ENCODE results near the gene TEDC1.
"Not testable (repeated sequence)": the region's sequence is repeated elsewhere in the genome, so short reads cannot be mapped to it uniquely, and the experiment has no call there.

TEDC1 gene

DNA sequence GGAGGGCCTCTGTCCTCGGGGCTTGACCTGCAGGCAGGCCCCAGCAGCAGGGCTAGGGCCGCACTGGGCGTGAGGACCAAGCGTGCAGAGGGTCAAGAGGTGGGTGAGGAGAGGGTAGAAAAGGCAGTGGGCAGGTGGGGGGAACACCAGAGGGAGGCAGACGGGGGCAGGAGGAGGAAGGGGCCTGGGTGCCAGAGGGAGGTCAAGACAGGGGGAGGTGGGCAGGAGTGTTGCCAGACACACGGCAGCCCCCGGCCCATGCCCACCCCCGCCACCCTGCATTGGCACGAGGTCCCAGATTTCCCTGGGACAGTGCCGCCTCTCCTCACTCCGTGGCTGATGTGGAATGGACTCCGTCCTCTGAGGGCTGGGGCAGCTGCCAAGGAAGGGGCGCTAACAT, 43.5 kb downstream of the TEDC1 start:
- no peak overlapping the region for H3K9ac ChIP-seq (ENCODE audit: low read depth in 1 of 2, low read length in 2 of 2)
- H3K27ac ChIP-seq (ENCODE audit: low read depth in 2 of 2, low read length in 2 of 2) = no peak overlapping the region
- peaks cover 0 to 4% of the 10 kb centered on the region in 2 donors for H3K4me1 ChIP-seq (ENCODE audit: control insufficient read depth in 2 of 2, insufficient read depth in 2 of 2, low read length in 2 of 2)
- H3K4me3 ChIP-seq (ENCODE audit: low read length in 2 of 2) = no peak overlapping the region
- H3K9me3 ChIP-seq (ENCODE audit: control insufficient read depth in 2 of 2, low read length in 2 of 2) = no peaks in the 10 kb centered on the region
- no peaks in the 10 kb centered on the region for H3K36me3 ChIP-seq (ENCODE audit: control insufficient read depth in 2 of 2, insufficient read depth in 2 of 2, low read length in 2 of 2)
- peaks cover 13 to 28% of the 10 kb centered on the region in 2 donors for H3K27me3 ChIP-seq (ENCODE audit: control insufficient read depth in 2 of 2, insufficient read depth in 2 of 2, low read length in 2 of 2)

DNA sequence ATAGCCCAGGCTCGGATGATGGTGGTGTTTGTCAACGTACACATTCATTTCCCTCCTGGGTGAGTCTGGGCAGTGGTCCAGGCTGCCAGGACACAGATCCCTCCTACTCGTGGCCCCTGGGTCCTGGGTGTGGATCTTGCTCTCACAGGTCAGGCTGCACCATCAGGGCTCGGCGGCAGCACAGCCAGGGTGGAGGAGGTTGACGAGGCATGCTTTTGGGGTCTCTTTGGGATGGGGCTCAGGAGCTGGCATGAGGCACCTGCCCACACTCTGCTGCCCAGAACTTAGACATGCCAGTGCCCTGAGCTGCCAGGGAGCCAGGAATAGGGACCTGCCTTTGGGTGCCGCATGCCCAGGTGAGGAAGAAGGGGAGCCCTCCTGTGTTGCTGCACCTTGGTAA, 45.0 kb downstream of the TEDC1 start:
- Histone ChIP-seq H3K4me1 (ENCODE audit: control insufficient read depth in 2 of 2, insufficient read depth in 2 of 2, low read length in 2 of 2) (peaks cover 0 to 2% of the 10 kb centered on the region in 2 donors), H3K27ac (ENCODE audit: low read depth in 2 of 2, low read length in 2 of 2) (no peak overlapping the region), H3K9ac (ENCODE audit: low read depth in 1 of 2, low read length in 2 of 2) (no peak overlapping the region), H3K27me3 (ENCODE audit: control insufficient read depth in 2 of 2, insufficient read depth in 2 of 2, low read length in 2 of 2) (peaks cover 13 to 22% of the 10 kb centered on the region in 2 donors), H3K4me3 (ENCODE audit: low read length in 2 of 2) (no peak overlapping the region), H3K36me3 (ENCODE audit: control insufficient read depth in 2 of 2, insufficient read depth in 2 of 2, low read length in 2 of 2) (no peaks in the 10 kb centered on the region), H3K9me3 (ENCODE audit: control insufficient read depth in 2 of 2, low read length in 2 of 2) (no peaks in the 10 kb centered on the region)

DNA sequence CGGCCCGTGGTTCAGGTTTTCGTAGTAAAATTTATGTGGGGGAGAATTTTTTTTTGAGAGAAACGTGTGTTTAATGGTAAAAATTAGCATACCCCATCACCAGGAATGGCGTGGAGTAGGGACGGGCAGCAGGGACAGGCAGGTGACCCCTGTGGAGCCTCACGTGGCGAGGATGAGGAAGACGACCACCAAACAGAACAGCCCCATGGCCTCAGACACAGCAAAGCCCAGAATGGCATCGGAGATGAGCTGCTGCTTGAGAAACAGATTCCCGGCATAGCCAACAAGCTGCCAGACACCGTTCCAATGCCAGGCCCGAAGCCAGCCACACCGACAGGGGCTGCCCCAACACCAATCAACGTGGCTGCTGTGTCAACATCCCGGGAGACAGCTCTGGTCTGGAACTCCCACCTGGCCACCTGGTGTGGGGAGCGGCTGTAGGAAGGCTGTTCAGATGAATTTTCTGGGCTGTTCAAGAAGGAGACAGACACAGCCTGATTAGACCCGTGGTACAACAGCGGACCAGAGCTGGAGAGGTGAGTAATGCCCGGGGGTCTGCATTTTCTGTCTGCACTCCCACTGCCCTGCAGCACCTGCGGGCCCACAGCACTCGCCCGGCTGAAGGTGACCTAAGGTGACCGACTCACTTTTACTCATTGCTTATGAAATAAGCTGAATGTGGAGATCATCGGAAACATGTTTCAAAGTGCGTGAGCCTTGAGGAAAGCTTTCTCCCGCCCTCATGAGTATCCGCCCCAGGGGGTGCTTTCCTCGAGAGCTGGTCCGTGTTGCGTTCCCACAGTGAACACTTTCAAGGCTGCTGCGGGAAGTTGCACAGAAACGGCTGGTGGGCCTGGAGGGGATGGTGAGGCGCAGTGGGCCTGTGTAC, 45.9 kb downstream of the TEDC1 start:
- no peak overlapping the region for H3K27ac ChIP-seq (ENCODE audit: low read depth in 2 of 2, low read length in 2 of 2)
- H3K9ac ChIP-seq (ENCODE audit: low read depth in 1 of 2, low read length in 2 of 2) = no peak overlapping the region
- no peaks in the 10 kb centered on the region for H3K36me3 ChIP-seq (ENCODE audit: control insufficient read depth in 2 of 2, insufficient read depth in 2 of 2, low read length in 2 of 2)
- peaks cover 0 to 2% of the 10 kb centered on the region in 2 donors for H3K4me1 ChIP-seq (ENCODE audit: control insufficient read depth in 2 of 2, insufficient read depth in 2 of 2, low read length in 2 of 2)
- peaks cover 13 to 22% of the 10 kb centered on the region in 2 donors for H3K27me3 ChIP-seq (ENCODE audit: control insufficient read depth in 2 of 2, insufficient read depth in 2 of 2, low read length in 2 of 2)
- no peak overlapping the region for H3K4me3 ChIP-seq (ENCODE audit: low read length in 2 of 2)
- H3K9me3 ChIP-seq (ENCODE audit: control insufficient read depth in 2 of 2, low read length in 2 of 2) = no peaks in the 10 kb centered on the region

DNA sequence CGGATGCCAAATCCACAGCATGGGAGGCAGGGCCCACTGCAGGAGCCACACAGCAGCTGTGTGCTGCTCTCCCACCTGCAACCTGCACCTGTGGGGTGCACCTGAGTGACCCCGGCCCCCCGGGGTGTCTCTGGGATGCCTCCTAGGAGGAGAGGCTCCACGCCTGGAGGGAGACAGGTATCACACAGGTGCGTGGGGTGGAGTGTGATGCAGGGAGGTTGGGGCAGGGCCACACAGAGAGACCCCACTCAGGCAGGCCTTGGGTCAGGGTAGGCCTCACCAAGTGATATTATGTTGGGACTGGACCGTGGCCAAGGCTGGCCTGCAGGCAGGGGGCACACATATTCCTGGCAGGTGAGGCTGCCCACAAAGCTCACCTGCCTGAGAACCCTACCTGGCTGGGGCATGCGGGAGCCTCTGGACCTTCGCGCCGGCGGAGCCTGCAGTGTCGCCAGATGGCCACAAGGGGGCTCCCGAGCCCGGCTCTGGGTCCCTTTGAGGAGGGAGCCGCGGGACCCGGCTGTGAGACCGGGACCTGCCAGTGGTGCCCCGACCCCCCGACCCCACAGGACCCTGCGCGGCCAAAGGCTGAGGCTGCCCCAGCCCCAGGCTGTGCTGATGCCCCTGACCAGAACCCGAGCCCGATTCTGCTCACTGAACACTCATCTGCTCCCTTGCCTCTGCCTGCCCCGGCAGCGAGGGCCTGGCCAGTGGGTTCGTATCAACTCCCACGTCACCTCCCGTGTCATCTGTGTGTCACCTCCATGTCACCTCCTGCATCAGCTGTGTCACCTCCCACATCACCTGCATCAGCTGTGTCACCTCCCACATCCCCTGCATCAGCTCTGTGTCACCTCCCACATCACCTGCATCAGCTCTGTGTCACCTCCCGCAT, 46.8 kb downstream of the TEDC1 start:
- Histone ChIP-seq H3K4me1 (ENCODE audit: control insufficient read depth in 2 of 2, insufficient read depth in 2 of 2, low read length in 2 of 2) (peaks cover 0 to 2% of the 10 kb centered on the region in 2 donors), H3K4me3 (ENCODE audit: low read length in 2 of 2) (no peak overlapping the region), H3K9ac (ENCODE audit: low read depth in 1 of 2, low read length in 2 of 2) (no peak overlapping the region), H3K27me3 (ENCODE audit: control insufficient read depth in 2 of 2, insufficient read depth in 2 of 2, low read length in 2 of 2) (peaks cover 13 to 22% of the 10 kb centered on the region in 2 donors), H3K36me3 (ENCODE audit: control insufficient read depth in 2 of 2, insufficient read depth in 2 of 2, low read length in 2 of 2) (no peaks in the 10 kb centered on the region), H3K9me3 (ENCODE audit: control insufficient read depth in 2 of 2, low read length in 2 of 2) (no peaks in the 10 kb centered on the region), H3K27ac (ENCODE audit: low read depth in 2 of 2, low read length in 2 of 2) (no peak overlapping the region)

DNA sequence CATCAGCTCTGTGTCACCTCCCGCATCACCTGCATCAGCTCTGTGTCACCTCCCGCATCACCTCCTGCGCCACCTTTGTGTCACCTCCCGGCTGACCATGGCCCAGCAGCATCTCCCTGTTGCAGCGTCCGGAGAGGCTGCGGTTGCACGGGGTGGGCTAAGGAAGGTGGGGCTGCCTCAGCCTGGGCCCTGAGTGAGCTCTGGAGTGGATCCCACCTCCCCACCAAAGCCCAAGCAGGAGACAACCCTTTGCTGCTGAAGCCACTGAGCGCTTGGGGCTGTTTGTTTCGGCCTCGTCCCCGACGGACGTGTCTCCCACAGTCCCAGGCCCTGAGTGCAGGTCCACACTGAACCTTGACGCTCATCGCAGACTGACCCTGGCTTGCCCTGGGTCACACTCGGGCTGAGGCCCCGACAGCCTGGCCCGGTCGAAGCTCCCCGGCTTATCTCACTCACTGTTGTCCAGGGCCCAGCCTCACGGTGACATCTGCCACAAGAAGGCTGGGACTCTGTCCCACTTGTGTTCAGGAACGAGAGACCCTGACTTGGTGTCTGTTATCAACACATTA, 47.5 kb downstream of the TEDC1 start:
- H3K27ac ChIP-seq (ENCODE audit: low read depth in 2 of 2, low read length in 2 of 2) = no peak overlapping the region
- no peak overlapping the region for H3K4me3 ChIP-seq (ENCODE audit: low read length in 2 of 2)
- no peaks in the 10 kb centered on the region for H3K36me3 ChIP-seq (ENCODE audit: control insufficient read depth in 2 of 2, insufficient read depth in 2 of 2, low read length in 2 of 2)
- no peaks in the 10 kb centered on the region for H3K9me3 ChIP-seq (ENCODE audit: control insufficient read depth in 2 of 2, low read length in 2 of 2)
- H3K27me3 ChIP-seq (ENCODE audit: control insufficient read depth in 2 of 2, insufficient read depth in 2 of 2, low read length in 2 of 2) = peaks cover 13 to 22% of the 10 kb centered on the region in 2 donors
- peaks cover 0 to 2% of the 10 kb centered on the region in 2 donors for H3K4me1 ChIP-seq (ENCODE audit: control insufficient read depth in 2 of 2, insufficient read depth in 2 of 2, low read length in 2 of 2)
- no peak overlapping the region for H3K9ac ChIP-seq (ENCODE audit: low read depth in 1 of 2, low read length in 2 of 2)

DNA sequence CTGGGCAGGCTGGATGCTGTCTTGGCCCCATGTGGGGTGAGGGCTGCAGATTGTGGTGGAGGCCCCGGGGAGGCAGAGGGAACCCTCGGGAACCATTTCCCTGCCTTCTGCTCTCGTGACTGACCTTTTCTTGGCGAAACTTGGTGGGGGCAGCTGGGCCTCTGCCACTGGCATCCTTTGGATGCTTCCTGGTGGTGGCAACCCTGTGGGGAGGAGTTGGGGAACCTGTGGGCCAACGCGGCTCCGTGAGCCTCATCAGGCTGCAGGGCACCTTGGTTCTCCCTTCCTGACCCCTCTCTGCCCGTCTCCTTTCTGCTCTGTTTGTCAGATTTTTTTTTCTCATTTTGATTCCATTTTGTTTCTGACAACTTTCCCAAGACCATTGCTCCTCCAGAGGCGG, 49.8 kb downstream of the TEDC1 start:
- no peaks in the 10 kb centered on the region for H3K9me3 ChIP-seq (ENCODE audit: control insufficient read depth in 2 of 2, low read length in 2 of 2)
- no peak overlapping the region for H3K4me3 ChIP-seq (ENCODE audit: low read length in 2 of 2)
- no peaks in the 10 kb centered on the region for H3K36me3 ChIP-seq (ENCODE audit: control insufficient read depth in 2 of 2, insufficient read depth in 2 of 2, low read length in 2 of 2)
- H3K9ac ChIP-seq (ENCODE audit: low read depth in 1 of 2, low read length in 2 of 2) = no peak overlapping the region
- peaks cover 0 to 2% of the 10 kb centered on the region in 2 donors for H3K4me1 ChIP-seq (ENCODE audit: control insufficient read depth in 2 of 2, insufficient read depth in 2 of 2, low read length in 2 of 2)
- no peak overlapping the region for H3K27ac ChIP-seq (ENCODE audit: low read depth in 2 of 2, low read length in 2 of 2)
- peaks cover 13 to 20% of the 10 kb centered on the region in 2 donors for H3K27me3 ChIP-seq (ENCODE audit: control insufficient read depth in 2 of 2, insufficient read depth in 2 of 2, low read length in 2 of 2)

DNA sequence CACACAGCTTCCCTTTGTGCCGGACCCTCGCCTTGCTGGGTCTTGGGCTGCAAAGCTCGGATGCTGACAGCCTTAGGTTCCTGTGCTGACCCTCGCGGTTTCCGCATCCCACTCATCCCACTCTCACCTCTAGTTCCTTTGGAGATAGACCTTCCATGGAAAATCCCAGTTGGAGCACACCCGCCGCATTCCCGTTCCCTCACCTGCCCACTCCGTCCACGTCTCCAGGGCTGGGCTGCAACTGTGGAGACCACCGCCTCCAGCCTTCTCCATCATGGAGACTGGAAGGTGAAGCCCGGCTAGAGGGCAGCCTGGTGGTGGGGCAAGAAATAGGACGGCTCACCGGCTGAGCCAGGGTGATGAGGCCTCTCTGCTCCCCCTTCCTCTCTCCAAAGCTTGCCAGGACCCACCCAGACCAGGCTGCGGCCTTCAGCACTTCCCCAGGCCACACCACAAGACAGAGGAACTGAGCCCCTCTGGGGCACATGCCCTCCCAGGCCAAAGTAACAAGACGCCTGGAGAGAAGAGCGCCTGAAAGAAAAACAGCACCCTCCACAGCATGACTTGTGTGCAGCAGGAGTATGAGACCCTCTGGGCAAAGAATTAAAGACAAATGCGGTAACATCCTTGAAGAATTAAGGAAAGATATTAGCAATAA, 50.3 kb downstream of the TEDC1 start:
- H3K4me3 ChIP-seq (ENCODE audit: low read length in 2 of 2) = no peak overlapping the region
- H3K4me1 ChIP-seq (ENCODE audit: control insufficient read depth in 2 of 2, insufficient read depth in 2 of 2, low read length in 2 of 2) = peaks cover 0 to 2% of the 10 kb centered on the region in 2 donors
- H3K9ac ChIP-seq (ENCODE audit: low read depth in 1 of 2, low read length in 2 of 2) = no peak overlapping the region
- no peaks in the 10 kb centered on the region for H3K36me3 ChIP-seq (ENCODE audit: control insufficient read depth in 2 of 2, insufficient read depth in 2 of 2, low read length in 2 of 2)
- no peaks in the 10 kb centered on the region for H3K9me3 ChIP-seq (ENCODE audit: control insufficient read depth in 2 of 2, low read length in 2 of 2)
- H3K27ac ChIP-seq (ENCODE audit: low read depth in 2 of 2, low read length in 2 of 2) = no peak overlapping the region
- H3K27me3 ChIP-seq (ENCODE audit: control insufficient read depth in 2 of 2, insufficient read depth in 2 of 2, low read length in 2 of 2) = peaks cover 13 to 17% of the 10 kb centered on the region in 2 donors

DNA sequence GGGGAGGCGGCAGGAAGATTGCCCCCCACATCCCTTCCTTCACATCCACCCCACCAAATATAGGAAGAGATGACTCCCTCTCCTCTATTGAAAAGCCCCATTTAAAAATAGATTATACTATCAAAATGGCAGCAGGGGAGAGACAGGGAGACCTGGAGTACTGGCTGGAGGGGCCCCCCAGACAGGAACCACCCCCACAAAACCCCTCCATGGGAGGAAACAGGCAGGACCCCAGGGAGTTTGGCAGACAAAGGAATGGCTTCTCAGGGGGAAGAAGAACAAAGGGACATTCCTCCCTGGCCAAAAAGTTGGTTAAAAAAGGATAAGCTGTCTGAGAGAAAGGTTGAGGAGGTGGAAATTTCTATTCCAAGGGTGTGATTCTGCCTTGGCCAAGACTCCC, 54.6 kb downstream of the TEDC1 start:
- not testable (repeated sequence) for H3K27ac ChIP-seq (ENCODE audit: low read depth in 2 of 2, low read length in 2 of 2); H3K4me3 ChIP-seq (ENCODE audit: low read length in 2 of 2); H3K27me3 ChIP-seq (ENCODE audit: control insufficient read depth in 2 of 2, insufficient read depth in 2 of 2, low read length in 2 of 2); H3K36me3 ChIP-seq (ENCODE audit: control insufficient read depth in 2 of 2, insufficient read depth in 2 of 2, low read length in 2 of 2); H3K4me1 ChIP-seq (ENCODE audit: control insufficient read depth in 2 of 2, insufficient read depth in 2 of 2, low read length in 2 of 2); H3K9me3 ChIP-seq (ENCODE audit: control insufficient read depth in 2 of 2, low read length in 2 of 2); H3K9ac ChIP-seq (ENCODE audit: low read depth in 1 of 2, low read length in 2 of 2)

DNA sequence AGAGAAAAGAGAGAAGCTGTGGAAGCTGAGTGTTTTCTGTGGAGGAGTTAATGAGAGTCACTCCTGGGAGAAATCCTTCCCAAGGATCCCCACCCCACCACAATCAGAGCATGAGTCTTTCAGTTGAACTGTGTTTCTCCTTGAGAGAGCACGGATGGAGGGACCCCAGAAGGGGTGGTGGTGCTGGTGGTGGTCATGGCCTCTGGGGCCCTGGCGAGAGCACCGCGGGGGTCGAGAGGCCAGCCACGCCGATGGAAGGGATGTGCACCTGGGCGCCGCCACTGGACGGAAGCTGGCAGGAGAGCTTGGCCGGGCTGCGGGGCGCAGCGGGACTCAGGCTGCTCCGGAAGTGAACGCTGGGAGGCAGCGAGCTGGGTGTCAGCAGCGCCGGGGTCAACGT, 55.4 kb downstream of the TEDC1 start:
- not testable (repeated sequence) for H3K9me3 ChIP-seq (ENCODE audit: control insufficient read depth in 2 of 2, low read length in 2 of 2); H3K27ac ChIP-seq (ENCODE audit: low read depth in 2 of 2, low read length in 2 of 2); H3K9ac ChIP-seq (ENCODE audit: low read depth in 1 of 2, low read length in 2 of 2); H3K4me1 ChIP-seq (ENCODE audit: control insufficient read depth in 2 of 2, insufficient read depth in 2 of 2, low read length in 2 of 2); H3K27me3 ChIP-seq (ENCODE audit: control insufficient read depth in 2 of 2, insufficient read depth in 2 of 2, low read length in 2 of 2); H3K36me3 ChIP-seq (ENCODE audit: control insufficient read depth in 2 of 2, insufficient read depth in 2 of 2, low read length in 2 of 2); H3K4me3 ChIP-seq (ENCODE audit: low read length in 2 of 2)

Data from mucosa of rectum (tissue), 2 donors.